Measurements from ENCODE around the gene PFDN2.

GRCh38 chr1:161051219-161051618, 66.6 kb downstream of the PFDN2 start:
- no peak for TF ChIP-seq CTCF (IDR thresholded peaks at IDR 0.05; ENCODE audit: low read depth, low read length)
- TF ChIP-seq POLR2A (IDR thresholded peaks at IDR 0.05; ENCODE audit: extremely low read depth, insufficient read length) = no peak
- no peak for TF ChIP-seq MAX (IDR thresholded peaks at IDR 0.05; ENCODE audit: low read depth, low read length)
